Memory B cell (primary cell): Measurements from ENCODE around the gene C1orf198.
"Not testable (repeated sequence)": the region's sequence is repeated elsewhere in the genome, so short reads cannot be mapped to it uniquely, and the experiment has no call there.

ENCODE experiments used
- ATAC-seq: fragments of 150-1000 bp; cut with Tn5 transposase; 2 replicates; pipeline ENCODE4 v1.10.0; 2021; ENCODE audit warnings: low read depth, mild to moderate bottlenecking, moderate library complexity
- DNase-seq, 2 donors: peaks; one replicate each; pipeline ENCODE4 v3.0.0; 2022; ENCODE audit warnings: low spot score in 2 of 2
- H3K27ac Mint-ChIP-seq: one replicate; pipeline ENCODE4 v1.8.0; 2022; ENCODE audit warnings: mild to moderate bottlenecking, moderate library complexity, mixed read lengths
- H3K27me3 Mint-ChIP-seq: one replicate; pipeline ENCODE4 v1.8.0; 2022; ENCODE audit warnings: mixed read lengths
- H3K36me3 Mint-ChIP-seq: one replicate; pipeline ENCODE4 v1.8.0; 2022; ENCODE audit warnings: mild to moderate bottlenecking, mixed read lengths
- H3K4me1 Mint-ChIP-seq: one replicate; pipeline ENCODE4 v1.8.0; 2022; ENCODE audit warnings: mixed read lengths
- H3K4me3 Mint-ChIP-seq: one replicate; pipeline ENCODE4 v1.8.0; 2022; ENCODE audit warnings: mild to moderate bottlenecking, moderate library complexity, mixed read lengths
- H3K9me3 Mint-ChIP-seq: one replicate; pipeline ENCODE4 v1.8.0; 2022; ENCODE audit warnings: mixed read lengths

Gene C1orf198

DNA sequence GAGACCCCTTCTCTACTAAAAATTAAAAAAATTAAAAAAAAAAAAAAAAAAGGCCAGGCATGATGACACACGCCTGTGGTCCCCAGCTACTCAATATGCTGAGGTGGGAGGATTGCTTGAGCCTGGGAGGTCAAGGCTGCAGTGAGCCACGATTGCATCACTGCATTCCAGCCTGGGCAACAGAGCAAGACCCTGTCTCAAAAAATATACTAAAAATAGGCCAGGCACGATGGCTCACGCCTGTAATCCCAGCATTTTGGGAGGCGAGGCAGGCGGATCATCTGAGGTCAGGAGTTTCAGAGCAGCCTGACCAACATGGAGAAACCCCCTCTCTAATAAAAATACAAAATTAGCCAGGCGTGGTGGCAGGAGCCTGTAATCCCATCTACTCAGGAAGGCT, 23.1 kb downstream of the C1orf198 start:
- H3K27ac Mint-ChIP-seq, H3K27me3 Mint-ChIP-seq, ATAC-seq: not testable (repeated sequence)

GRCh38 chr1:230844561-230844960, 23.8 kb downstream of the C1orf198 start:
- ATAC-seq (no peak), DNase-seq (no peak)
- Mint-ChIP-seq H3K27me3 (no peaks in the 10 kb centered on the region), H3K36me3 (peaks cover 21% of the 10 kb centered on the region), H3K27ac (no peak overlapping the region), H3K4me3 (no peak overlapping the region), H3K4me1 (no peaks in the 10 kb centered on the region), H3K9me3 (no peaks in the 10 kb centered on the region)

More for the DNA sequence above, 23.1 kb downstream of the C1orf198 start:
- H3K9me3 Mint-ChIP-seq, H3K4me1 Mint-ChIP-seq, DNase-seq, H3K4me3 Mint-ChIP-seq: not testable (repeated sequence)
- peaks cover 21% of the 10 kb centered on the region for H3K36me3 Mint-ChIP-seq

DNA sequence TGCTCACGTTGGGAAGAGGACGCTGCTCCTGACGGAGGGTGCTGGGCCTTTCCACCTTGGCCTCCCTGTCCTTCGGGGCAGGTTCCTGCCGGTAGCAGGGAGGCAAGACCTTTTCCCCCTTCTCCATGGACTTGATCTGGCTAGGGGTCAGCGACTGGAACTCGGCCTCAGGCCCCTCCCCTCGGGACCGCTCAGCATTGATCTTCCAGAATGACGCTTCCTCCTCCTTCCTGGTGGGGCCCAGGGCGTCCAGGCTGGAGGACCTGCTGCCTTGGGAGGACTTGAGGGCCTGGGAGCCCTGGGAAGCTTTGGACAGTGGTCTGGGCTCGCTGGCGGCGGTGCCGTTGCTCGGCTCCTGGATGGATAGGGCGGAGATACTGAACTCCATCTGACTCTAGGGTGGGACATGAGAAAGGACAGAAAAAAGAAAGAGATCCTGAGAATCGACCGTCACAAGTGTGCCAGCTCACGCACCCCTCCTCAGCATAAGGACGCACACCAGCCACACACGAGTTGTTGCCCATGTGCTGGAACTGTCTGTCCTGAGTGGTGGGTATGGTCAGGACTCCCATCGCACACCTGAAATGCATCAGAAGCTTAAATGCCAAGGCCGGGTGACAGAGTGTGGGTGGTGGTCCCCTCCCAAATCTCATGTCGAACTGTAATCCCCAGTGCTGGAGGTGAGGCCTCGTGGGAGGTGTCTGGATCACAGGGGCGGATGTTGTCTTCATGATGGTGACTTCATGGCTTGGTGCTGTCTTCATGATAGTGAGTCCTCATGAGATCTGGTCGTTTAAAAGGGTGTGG, 24.6 kb downstream of the C1orf198 start:
- Mint-ChIP-seq H3K36me3 (peaks cover 26% of the 10 kb centered on the region), H3K9me3 (no peaks in the 10 kb centered on the region), H3K4me1 (no peaks in the 10 kb centered on the region), H3K4me3 (no peak overlapping the region), H3K27me3 (no peaks in the 10 kb centered on the region), H3K27ac (no peak overlapping the region)
- ATAC-seq = no peak
- no peak for DNase-seq

- no peaks in the 10 kb centered on the region for H3K9me3 Mint-ChIP-seq
- H3K36me3 Mint-ChIP-seq = peaks cover 26% of the 10 kb centered on the region
- no peaks in the 10 kb centered on the region for H3K4me1 Mint-ChIP-seq
- H3K27me3 Mint-ChIP-seq = no peaks in the 10 kb centered on the region
- no peak overlapping the region for H3K4me3 Mint-ChIP-seq
- no peak for ATAC-seq
- no peak overlapping the region for H3K27ac Mint-ChIP-seq
- DNase-seq = no peak
These were observed 25.5 kb downstream of the C1orf198 start for GRCh38 chr1:230842801-230843200.

DNA sequence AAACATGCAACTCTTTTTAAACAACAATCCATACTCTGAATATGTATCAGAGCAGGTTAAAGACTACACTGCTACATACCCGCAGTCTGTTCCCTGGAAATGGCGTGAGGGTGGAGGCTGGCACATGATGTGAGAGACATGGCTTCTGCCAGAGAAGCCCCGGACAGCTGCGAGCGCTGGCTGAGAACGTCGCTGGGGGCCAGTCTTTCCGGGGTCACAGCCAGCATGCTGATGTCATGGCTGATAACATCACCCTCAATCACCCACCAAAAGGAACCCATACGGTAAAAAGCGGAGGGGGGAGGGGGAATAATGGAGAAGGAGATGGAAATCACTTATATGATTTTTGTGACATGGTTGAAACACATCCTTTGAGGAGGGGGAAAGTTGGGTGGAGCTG, 29.1 kb downstream of the C1orf198 start:
- Mint-ChIP-seq H3K27ac (no peak overlapping the region), H3K36me3 (peaks cover 23% of the 10 kb centered on the region), H3K9me3 (no peaks in the 10 kb centered on the region), H3K4me1 (no peaks in the 10 kb centered on the region), H3K27me3 (peaks cover 2% of the 10 kb centered on the region), H3K4me3 (no peak overlapping the region)
- ATAC-seq (no peak), DNase-seq (no peak)

DNA sequence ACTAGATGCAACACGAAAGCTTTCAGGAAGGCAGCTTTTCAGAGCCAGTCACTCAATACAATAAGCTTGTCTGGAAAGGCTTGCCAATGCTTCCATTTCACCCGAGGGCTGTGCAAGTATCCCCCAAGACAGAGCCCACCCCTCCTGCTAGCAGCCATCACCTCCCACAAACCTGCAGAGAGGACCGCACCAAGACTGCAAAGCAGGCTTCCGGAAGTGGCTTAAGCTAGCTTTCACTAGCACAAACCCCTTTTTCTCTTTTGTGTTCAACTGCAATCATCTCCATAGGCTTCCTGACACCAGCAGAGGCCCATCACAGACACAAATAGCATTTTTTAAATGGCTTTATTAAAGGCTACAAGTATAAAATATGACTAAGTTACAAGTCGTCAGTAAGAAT, 31.5 kb downstream of the C1orf198 start:
- Mint-ChIP-seq H3K4me1 (no peaks in the 10 kb centered on the region), H3K4me3 (no peak overlapping the region), H3K9me3 (peaks cover 3% of the 10 kb centered on the region), H3K27me3 (peaks cover 8% of the 10 kb centered on the region), H3K27ac (no peak overlapping the region), H3K36me3 (peaks cover 14% of the 10 kb centered on the region)
- ATAC-seq (no peak), DNase-seq (no peak)

DNA sequence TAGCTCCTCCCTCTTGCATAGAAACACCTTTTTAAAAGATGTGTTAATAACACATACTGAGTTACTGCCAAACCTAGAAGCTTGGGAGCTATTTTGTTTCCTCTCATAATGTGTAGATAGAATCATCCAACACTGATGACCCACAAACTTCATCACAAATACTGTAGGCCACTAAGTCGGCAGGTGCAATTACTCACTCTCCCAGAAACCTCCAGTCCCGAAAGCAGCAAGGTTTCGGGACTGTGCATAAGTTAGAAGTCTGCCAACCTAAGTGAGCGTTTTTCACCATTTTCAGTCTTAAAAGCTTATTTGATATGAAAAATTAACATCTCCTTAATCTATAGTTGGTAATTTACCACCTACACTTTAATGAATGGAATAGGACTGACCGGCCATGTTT, 32.0 kb downstream of the C1orf198 start:
- Mint-ChIP-seq H3K9me3 (peaks cover 3% of the 10 kb centered on the region), H3K4me3 (no peak overlapping the region), H3K27ac (no peak overlapping the region), H3K4me1 (no peaks in the 10 kb centered on the region), H3K27me3 (peaks cover 8% of the 10 kb centered on the region), H3K36me3 (peaks cover 10% of the 10 kb centered on the region)
- no peak for DNase-seq
- no peak for ATAC-seq

- Mint-ChIP-seq H3K9me3 (peaks cover 8% of the 10 kb centered on the region), H3K4me3 (no peak overlapping the region), H3K27ac (no peak overlapping the region), H3K36me3 (peaks cover 7% of the 10 kb centered on the region), H3K4me1 (no peaks in the 10 kb centered on the region), H3K27me3 (peaks cover 9% of the 10 kb centered on the region)
- DNase-seq = no peak
- no peak for ATAC-seq
These were observed 34.0 kb downstream of the C1orf198 start for GRCh38 chr1:230834292-230834691.

- Mint-ChIP-seq H3K36me3 (peaks cover 2% of the 10 kb centered on the region), H3K4me1 (no peaks in the 10 kb centered on the region), H3K9me3 (peaks cover 8% of the 10 kb centered on the region), H3K4me3 (no peak overlapping the region), H3K27me3 (peaks cover 9% of the 10 kb centered on the region), H3K27ac (no peak overlapping the region)
- ATAC-seq (no peak), DNase-seq (no peak)
These were observed 34.8 kb downstream of the C1orf198 start for GRCh38 chr1:230833511-230833910.

GRCh38 chr1:230832476-230832875, 35.8 kb downstream of the C1orf198 start:
- Mint-ChIP-seq H3K27me3 (peaks cover 9% of the 10 kb centered on the region), H3K9me3 (peaks cover 8% of the 10 kb centered on the region), H3K27ac (no peak overlapping the region), H3K4me3 (no peak overlapping the region), H3K4me1 (no peaks in the 10 kb centered on the region), H3K36me3 (peaks cover 2% of the 10 kb centered on the region)
- ATAC-seq (no peak), DNase-seq (no peak)

DNA sequence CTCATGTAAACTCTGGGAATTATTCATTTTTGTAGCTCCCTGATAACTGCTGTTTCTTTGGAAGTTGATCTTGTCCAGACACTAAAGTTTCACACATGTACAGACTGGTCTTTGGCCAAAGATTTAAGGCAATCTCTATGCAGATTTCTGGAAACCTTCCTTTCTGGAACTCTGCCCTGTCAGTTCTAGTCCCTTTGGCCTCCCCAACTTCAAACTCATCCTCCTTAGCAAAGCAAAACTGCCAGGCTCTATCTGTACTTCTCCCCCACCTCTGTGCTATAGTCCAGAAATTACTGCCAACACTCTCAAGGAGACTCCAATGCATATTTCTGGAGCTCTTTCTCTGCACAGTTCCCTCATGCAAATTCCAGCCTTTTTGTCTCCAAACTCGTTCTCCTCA, 36.5 kb downstream of the C1orf198 start:
- H3K27me3 Mint-ChIP-seq = peaks cover 9% of the 10 kb centered on the region
- no peaks in the 10 kb centered on the region for H3K4me1 Mint-ChIP-seq
- no peak overlapping the region for H3K4me3 Mint-ChIP-seq
- H3K36me3 Mint-ChIP-seq = peaks cover 2% of the 10 kb centered on the region
- no peak for DNase-seq
- no peak overlapping the region for H3K27ac Mint-ChIP-seq
- ATAC-seq = no peak
- H3K9me3 Mint-ChIP-seq = peaks cover 8% of the 10 kb centered on the region

- Mint-ChIP-seq H3K27ac (no peak overlapping the region), H3K9me3 (peaks cover 8% of the 10 kb centered on the region), H3K36me3 (peaks cover 2% of the 10 kb centered on the region), H3K4me3 (no peak overlapping the region), H3K4me1 (no peaks in the 10 kb centered on the region), H3K27me3 (peaks cover 5% of the 10 kb centered on the region)
- DNase-seq (no peak), ATAC-seq (no peak)
These were observed 39.9 kb downstream of the C1orf198 start for GRCh38 chr1:230828421-230828820.

DNA sequence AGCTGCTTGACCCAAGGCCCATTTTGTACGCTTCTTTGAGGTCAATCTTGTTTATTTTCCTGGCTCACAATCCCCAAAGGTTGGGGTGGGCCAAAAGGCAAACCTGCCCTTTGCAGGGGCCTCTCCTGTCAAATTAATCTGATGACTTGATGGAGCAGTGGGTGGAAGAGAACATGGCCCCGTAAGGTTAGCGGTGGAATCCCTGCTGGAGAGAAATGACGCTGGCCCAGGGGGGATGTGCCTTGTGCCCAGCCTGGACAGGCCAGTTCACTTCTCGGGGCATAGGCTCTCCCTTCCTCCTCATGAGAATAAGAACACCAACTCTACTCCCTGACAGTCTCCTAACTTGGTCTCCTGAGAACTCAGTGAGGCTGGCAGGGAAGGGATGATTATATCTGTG, 40.5 kb downstream of the C1orf198 start:
- Mint-ChIP-seq H3K4me3 (no peak overlapping the region), H3K4me1 (no peaks in the 10 kb centered on the region), H3K27ac (no peak overlapping the region), H3K27me3 (peaks cover 5% of the 10 kb centered on the region), H3K36me3 (peaks cover 2% of the 10 kb centered on the region), H3K9me3 (peaks cover 8% of the 10 kb centered on the region)
- DNase-seq (peak in 1 of 2 donors; percentile 2), ATAC-seq (no peak)

DNA sequence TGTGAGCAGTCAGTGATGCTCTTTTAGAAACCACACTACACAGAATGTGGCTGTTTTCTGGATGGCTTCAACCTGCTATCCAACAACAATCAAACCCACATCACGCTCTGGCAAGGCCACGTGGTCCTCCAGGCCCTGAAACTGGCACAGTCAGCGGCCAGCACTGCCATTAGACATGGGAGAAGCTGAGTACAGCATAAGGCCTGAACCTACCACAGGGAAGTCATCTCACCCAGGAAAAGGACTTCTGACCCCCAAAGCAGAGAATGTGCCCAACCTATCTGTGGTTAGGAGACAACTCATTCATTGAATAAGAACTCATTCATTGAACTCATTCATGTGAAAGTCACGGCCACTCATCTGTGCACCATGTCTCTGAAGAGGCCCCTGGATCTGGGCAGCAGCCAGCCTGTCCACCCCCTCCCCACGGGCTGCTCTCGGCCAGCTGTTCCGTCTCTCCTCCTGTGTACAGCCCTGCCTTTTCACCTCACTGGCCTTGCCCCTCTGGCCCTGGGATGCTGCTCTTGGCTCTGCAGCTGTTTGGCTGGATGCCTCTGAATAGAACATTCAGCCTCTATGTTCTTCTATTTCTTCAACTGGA, 41.1 kb downstream of the C1orf198 start:
- no peak for ATAC-seq
- Mint-ChIP-seq H3K36me3 (peaks cover 2% of the 10 kb centered on the region), H3K4me3 (no peak overlapping the region), H3K27me3 (peaks cover 5% of the 10 kb centered on the region), H3K4me1 (no peaks in the 10 kb centered on the region), H3K9me3 (peaks cover 8% of the 10 kb centered on the region), H3K27ac (no peak overlapping the region)
- DNase-seq = peak in 1 of 2 donors; percentile 6
